ENCODE measurements around the gene CSAG2. TPM values are rescaled to one million over a fixed set of nuclear protein-coding genes. Genes with fewer than 3 reads are reported as not detected.
"Not testable (repeated sequence)": the region's sequence is repeated elsewhere in the genome, so short reads cannot be mapped to it uniquely, and the experiment has no call there.

CSAG2 gene
- not detected in 2 replicates for polyA plus RNA-seq (2013)

GRCh38 chrX:152709173-152709572 is at the start of gene CSAG2:
Gene CSAG2, minus strand, starts transcription at chrX:152709273. Its CDS starts 161 bp downstream, at chrX:152709112.
- H3K27ac ChIP-seq (ENCODE audit: low read depth, low read length); H3K4me3 ChIP-seq (ENCODE audit: low read depth, low read length); H3K36me3 ChIP-seq (ENCODE audit: control insufficient read depth in 1 of 2, insufficient read depth in 2 of 2, low read length in 2 of 2); H3K9me3 ChIP-seq (ENCODE audit: insufficient read depth, low read depth, low read length); H4K91ac ChIP-seq (ENCODE audit: low read depth, low read length); DNase-seq; H3K4me2 ChIP-seq (ENCODE audit: low read length); H4K12ac ChIP-seq (ENCODE audit: low read depth, low read length); H3K4me1 ChIP-seq (ENCODE audit: control insufficient read depth in 1 of 2, insufficient read depth in 2 of 2, low read length in 2 of 2); H2BK120ac ChIP-seq (ENCODE audit: insufficient read depth, low read length, poor library complexity); H3K23ac ChIP-seq (ENCODE audit: low read length); H4K8ac ChIP-seq (ENCODE audit: low read depth, low read length); H2AFZ ChIP-seq (ENCODE audit: insufficient read depth, low read length, poor library complexity); H2AK5ac ChIP-seq (ENCODE audit: low read length); H2BK12ac ChIP-seq (ENCODE audit: low read length); H3K79me2 ChIP-seq (ENCODE audit: control insufficient read depth, insufficient read depth, low read length, poor library complexity); H3K18ac ChIP-seq (ENCODE audit: low read length); H3K9ac ChIP-seq (ENCODE audit: low read length); H3K79me1 ChIP-seq (ENCODE audit: low read length); H3K4ac ChIP-seq (ENCODE audit: low read depth, low read length); H3K27me3 ChIP-seq (ENCODE audit: insufficient read depth, low read length); H2BK5ac ChIP-seq (ENCODE audit: low read depth, low read length, poor library complexity); H3K14ac ChIP-seq (ENCODE audit: low read length): not testable (repeated sequence)
- no CpG with 5 or more reads among the region's 2 CpGs for WGBS (ENCODE audit: extremely low coverage, insufficient coverage, insufficient read length)

GRCh38 chrX:152754871-152755270 is 45.8 kb upstream of the CSAG2 start:
- not testable (repeated sequence) for H3K23ac ChIP-seq (ENCODE audit: low read length); H2AK5ac ChIP-seq (ENCODE audit: low read length); H3K27me3 ChIP-seq (ENCODE audit: insufficient read depth, low read length); H2BK12ac ChIP-seq (ENCODE audit: low read length); DNase-seq; H4K91ac ChIP-seq (ENCODE audit: low read depth, low read length); H3K4me1 ChIP-seq (ENCODE audit: control insufficient read depth in 1 of 2, insufficient read depth in 2 of 2, low read length in 2 of 2); H4K12ac ChIP-seq (ENCODE audit: low read depth, low read length); H3K4me2 ChIP-seq (ENCODE audit: low read length); H3K18ac ChIP-seq (ENCODE audit: low read length); H3K27ac ChIP-seq (ENCODE audit: low read depth, low read length); H3K36me3 ChIP-seq (ENCODE audit: control insufficient read depth in 1 of 2, insufficient read depth in 2 of 2, low read length in 2 of 2); H2AFZ ChIP-seq (ENCODE audit: insufficient read depth, low read length, poor library complexity); H3K4me3 ChIP-seq (ENCODE audit: low read depth, low read length); H3K9ac ChIP-seq (ENCODE audit: low read length); H3K14ac ChIP-seq (ENCODE audit: low read length); H3K79me1 ChIP-seq (ENCODE audit: low read length); H3K4ac ChIP-seq (ENCODE audit: low read depth, low read length); H4K8ac ChIP-seq (ENCODE audit: low read depth, low read length); H2BK120ac ChIP-seq (ENCODE audit: insufficient read depth, low read length, poor library complexity); H3K9me3 ChIP-seq (ENCODE audit: insufficient read depth, low read depth, low read length); H2BK5ac ChIP-seq (ENCODE audit: low read depth, low read length, poor library complexity); H3K79me2 ChIP-seq (ENCODE audit: control insufficient read depth, insufficient read depth, low read length, poor library complexity)
- no CpG with 5 or more reads among the region's 5 CpGs for WGBS (ENCODE audit: extremely low coverage, insufficient coverage, insufficient read length)

- not testable (repeated sequence) for H4K91ac ChIP-seq (ENCODE audit: low read depth, low read length); H3K9me3 ChIP-seq (ENCODE audit: insufficient read depth, low read depth, low read length)
Observed at GRCh38 chrX:152753686-152754650, 44.9 kb upstream of the CSAG2 start, which contains the start of gene MAGEA2. Gene MAGEA2, minus strand, starts transcription at chrX:152753842. Its CDS starts 2,479 bp downstream, at chrX:152751363.

GRCh38 chrX:152738560-152738959 is 29.5 kb upstream of the CSAG2 start:
- Histone ChIP-seq H4K91ac (ENCODE audit: low read depth, low read length) (no peak overlapping the region), H3K4ac (ENCODE audit: low read depth, low read length) (no peak overlapping the region), H3K4me3 (ENCODE audit: low read depth, low read length) (no peak overlapping the region)

More at GRCh38 chrX:152753686-152754650, 44.9 kb upstream of the CSAG2 start, which contains the start of gene MAGEA2:
- H3K27me3 ChIP-seq (ENCODE audit: insufficient read depth, low read length); H3K4me3 ChIP-seq (ENCODE audit: low read depth, low read length); H3K18ac ChIP-seq (ENCODE audit: low read length); H3K23ac ChIP-seq (ENCODE audit: low read length); H4K8ac ChIP-seq (ENCODE audit: low read depth, low read length); H3K4me1 ChIP-seq (ENCODE audit: control insufficient read depth in 1 of 2, insufficient read depth in 2 of 2, low read length in 2 of 2); H3K79me2 ChIP-seq (ENCODE audit: control insufficient read depth, insufficient read depth, low read length, poor library complexity); H3K4ac ChIP-seq (ENCODE audit: low read depth, low read length); H2BK5ac ChIP-seq (ENCODE audit: low read depth, low read length, poor library complexity); H4K12ac ChIP-seq (ENCODE audit: low read depth, low read length); H3K36me3 ChIP-seq (ENCODE audit: control insufficient read depth in 1 of 2, insufficient read depth in 2 of 2, low read length in 2 of 2); DNase-seq; H3K9ac ChIP-seq (ENCODE audit: low read length); H3K14ac ChIP-seq (ENCODE audit: low read length); H3K79me1 ChIP-seq (ENCODE audit: low read length); H2BK120ac ChIP-seq (ENCODE audit: insufficient read depth, low read length, poor library complexity); H2AK5ac ChIP-seq (ENCODE audit: low read length); H3K27ac ChIP-seq (ENCODE audit: low read depth, low read length); H3K4me2 ChIP-seq (ENCODE audit: low read length); H2BK12ac ChIP-seq (ENCODE audit: low read length); H2AFZ ChIP-seq (ENCODE audit: insufficient read depth, low read length, poor library complexity): not testable (repeated sequence)
- no CpG with 5 or more reads among the region's 35 CpGs for WGBS (ENCODE audit: extremely low coverage, insufficient coverage, insufficient read length)

More at GRCh38 chrX:152738560-152738959, 29.5 kb upstream of the CSAG2 start:
- Histone ChIP-seq H3K4me2 (ENCODE audit: low read length) (no peak overlapping the region), H3K18ac (ENCODE audit: low read length) (no peak overlapping the region), H4K12ac (ENCODE audit: low read depth, low read length) (no peak overlapping the region), H3K23ac (ENCODE audit: low read length) (no peak overlapping the region), H3K9ac (ENCODE audit: low read length) (no peak overlapping the region), H3K14ac (ENCODE audit: low read length) (no peak overlapping the region), H3K27me3 (ENCODE audit: insufficient read depth, low read length) (no peaks in the 10 kb centered on the region), H3K36me3 (ENCODE audit: control insufficient read depth in 1 of 2, insufficient read depth in 2 of 2, low read length in 2 of 2) (no peaks in the 10 kb centered on the region), H3K4me1 (ENCODE audit: control insufficient read depth in 1 of 2, insufficient read depth in 2 of 2, low read length in 2 of 2) (no peaks in the 10 kb centered on the region), H4K8ac (ENCODE audit: low read depth, low read length) (no peak overlapping the region), H2BK12ac (ENCODE audit: low read length) (no peak overlapping the region), H3K79me2 (ENCODE audit: control insufficient read depth, insufficient read depth, low read length, poor library complexity) (no peaks in the 10 kb centered on the region), H2AFZ (ENCODE audit: insufficient read depth, low read length, poor library complexity) (no peak overlapping the region), H2BK120ac (ENCODE audit: insufficient read depth, low read length, poor library complexity) (no peak overlapping the region), H2AK5ac (ENCODE audit: low read length) (no peak overlapping the region), H3K9me3 (ENCODE audit: insufficient read depth, low read depth, low read length) (no peaks in the 10 kb centered on the region), H2BK5ac (ENCODE audit: low read depth, low read length, poor library complexity) (no peak overlapping the region), H3K27ac (ENCODE audit: low read depth, low read length) (no peak overlapping the region), H3K79me1 (ENCODE audit: low read length) (no peaks in the 10 kb centered on the region)
- DNase-seq = no peak
- no CpG with 5 or more reads among the region's 5 CpGs for WGBS (ENCODE audit: extremely low coverage, insufficient coverage, insufficient read length)
